ENCODE measurements around the gene ZDHHC8.

Gene ZDHHC8

GRCh38 chr22:20107471-20107901 lies 24.1 kb upstream of the ZDHHC8 start:
- no peak overlapping the region for H3K4me3 ChIP-seq (ENCODE audit: low read depth, low read length)
- TF ChIP-seq CTCF (IDR thresholded peaks at IDR 0.05; ENCODE audit: low read depth, low read length, missing control alignments) = no peak
- no peak for DNase-seq (ENCODE audit: low read depth)
- in situ Hi-C loops (cut with HindIII; ENCODE audit: low sequenced_read_pairs) = no loop called here

- TF ChIP-seq CTCF (IDR thresholded peaks at IDR 0.05; ENCODE audit: low read depth, low read length, missing control alignments) = no peak
- no peak overlapping the region for H3K4me3 ChIP-seq (ENCODE audit: low read depth, low read length)
- in situ Hi-C loops (cut with HindIII; ENCODE audit: low sequenced_read_pairs) = no loop called here
- DNase-seq (ENCODE audit: low read depth) = no peak
Observed at GRCh38 chr22:20107951-20108756, 23.4 kb upstream of the ZDHHC8 start.

GRCh38 chr22:20108757-20109230 lies 22.8 kb upstream of the ZDHHC8 start:
- no peak for DNase-seq (ENCODE audit: low read depth)
- in situ Hi-C loops (cut with HindIII; ENCODE audit: low sequenced_read_pairs) = no loop called here
- H3K4me3 ChIP-seq (ENCODE audit: low read depth, low read length) = no peak overlapping the region
- no peak for TF ChIP-seq CTCF (IDR thresholded peaks at IDR 0.05; ENCODE audit: low read depth, low read length, missing control alignments)

- TF ChIP-seq CTCF (IDR thresholded peaks at IDR 0.05; ENCODE audit: low read depth, low read length, missing control alignments) = no peak
- DNase-seq (ENCODE audit: low read depth) = no peak
- no peak overlapping the region for H3K4me3 ChIP-seq (ENCODE audit: low read depth, low read length)
- in situ Hi-C loops (cut with HindIII; ENCODE audit: low sequenced_read_pairs) = no loop called here
Observed at GRCh38 chr22:20109411-20110358, 21.9 kb upstream of the ZDHHC8 start.

GRCh38 chr22:20110359-20110985 lies 21.1 kb upstream of the ZDHHC8 start:
- no peak overlapping the region for H3K4me3 ChIP-seq (ENCODE audit: low read depth, low read length)
- DNase-seq (ENCODE audit: low read depth) = no peak
- no peak for TF ChIP-seq CTCF (IDR thresholded peaks at IDR 0.05; ENCODE audit: low read depth, low read length, missing control alignments)
- in situ Hi-C loops (cut with HindIII; ENCODE audit: low sequenced_read_pairs) = no loop called here

- in situ Hi-C loops (cut with HindIII; ENCODE audit: low sequenced_read_pairs) = no loop called here
- H3K4me3 ChIP-seq (ENCODE audit: low read depth, low read length) = no peak overlapping the region
- TF ChIP-seq CTCF (IDR thresholded peaks at IDR 0.05; ENCODE audit: low read depth, low read length, missing control alignments) = peak; percentile 52
- no peak for DNase-seq (ENCODE audit: low read depth)
Observed at GRCh38 chr22:20111045-20111688, 20.4 kb upstream of the ZDHHC8 start.
